ENCODE results near the gene NCAPH2. TPM values are rescaled to one million over a fixed set of nuclear protein-coding genes. Genes with fewer than 3 reads are reported as not detected.

The NCAPH2 gene
- total and polyA plus RNA-seq, 4 experiments from 2014 or later, result 36.4 to 81.8 (median 59.0) TPM

Other genes starting within 250 kb of the NCAPH2 start
- 1 to 10 TPM; 2.9 TPM for gene MAPK12, start 246.5 kb upstream of the NCAPH2 start, total RNA-seq
- gene MAPK12, start 246.5 kb upstream of the NCAPH2 start, polyA plus RNA-seq, result under 1 TPM in 1 of 2 donors, not detected in 1; 0.05 TPM
- gene MAPK11, start 237.8 kb upstream of the NCAPH2 start, total RNA-seq, result 1 to 10 TPM; 1.6 to 1.7 TPM
- under 1 TPM; 0.10 to 0.54 TPM for gene MAPK11, start 237.8 kb upstream of the NCAPH2 start, polyA plus RNA-seq
- gene PLXNB2, start 200.6 kb upstream of the NCAPH2 start, total RNA-seq, result 1 to 10 TPM; 2.8 to 4.6 TPM
- under 1 TPM in 1 of 2 donors, not detected in 1; 0.40 TPM for gene PLXNB2, start 200.6 kb upstream of the NCAPH2 start, polyA plus RNA-seq
- gene DENND6B, start 181.2 kb upstream of the NCAPH2 start, total RNA-seq, result 1 to 10 TPM; 1.5 to 2.4 TPM
- under 1 TPM; 0.22 to 0.36 TPM for gene DENND6B, start 181.2 kb upstream of the NCAPH2 start, polyA plus RNA-seq
- gene PPP6R2, start 164.9 kb upstream of the NCAPH2 start, total RNA-seq, result 10 to 100 TPM; 80.1 to 91.2 TPM
- gene PPP6R2, start 164.9 kb upstream of the NCAPH2 start, polyA plus RNA-seq, result 10 to 100 TPM; 13.3 to 27.7 TPM
- gene SBF1, start 33.2 kb upstream of the NCAPH2 start, total RNA-seq, result 100 to 1,000 TPM; 217 to 221 TPM
- gene SBF1, start 33.2 kb upstream of the NCAPH2 start, polyA plus RNA-seq, result 10 to 100 TPM; 13.2 to 42.9 TPM
- 1 to 10 TPM; 4.4 to 4.5 TPM for gene ADM2, start 26.7 kb upstream of the NCAPH2 start, total RNA-seq
- gene ADM2, start 26.7 kb upstream of the NCAPH2 start, polyA plus RNA-seq, result under 1 TPM; 0.07 to 0.48 TPM
- gene MIOX, start 21.4 kb upstream of the NCAPH2 start, total RNA-seq, result not detected
- not detected for gene MIOX, start 21.4 kb upstream of the NCAPH2 start, polyA plus RNA-seq
- gene LMF2, start 522 bp upstream of the NCAPH2 start, total RNA-seq, result 100 to 1,000 TPM; 152 to 155 TPM
- 10 to 100 TPM; 21.7 to 33.8 TPM for gene LMF2, start 522 bp upstream of the NCAPH2 start, polyA plus RNA-seq
- gene SCO2, start 17.4 kb downstream of the NCAPH2 start, total RNA-seq, result not detected
- gene SCO2, start 17.4 kb downstream of the NCAPH2 start, polyA plus RNA-seq, result 1 to 10 TPM; 3.6 to 8.1 TPM
- gene TYMP, start 21.8 kb downstream of the NCAPH2 start, total RNA-seq, result 10 to 100 TPM; 15.7 to 18.0 TPM
- 10 to 100 TPM; 22.0 to 30.9 TPM for gene TYMP, start 21.8 kb downstream of the NCAPH2 start, polyA plus RNA-seq
- gene KLHDC7B, start 37.7 kb downstream of the NCAPH2 start, total RNA-seq, result 1 to 10 TPM; 7.0 to 7.5 TPM
- 1 to 10 TPM; 4.3 to 7.5 TPM for gene KLHDC7B, start 37.7 kb downstream of the NCAPH2 start, polyA plus RNA-seq
- not detected for gene SYCE3, start 54.7 kb downstream of the NCAPH2 start, total RNA-seq
- gene SYCE3, start 54.7 kb downstream of the NCAPH2 start, polyA plus RNA-seq, result under 1 TPM in 1 of 2 donors, not detected in 1; 0.83 TPM
- 10 to 100 TPM; 68.0 to 70.0 TPM for gene CPT1B, start 70.2 kb downstream of the NCAPH2 start, total RNA-seq
- gene CPT1B, start 70.2 kb downstream of the NCAPH2 start, polyA plus RNA-seq, result 1 to 10 TPM in 1 of 2 donors, not detected in 1; 2.3 TPM
- 100 to 1,000 TPM; 178 to 196 TPM for gene CHKB, start 74.6 kb downstream of the NCAPH2 start, total RNA-seq
- gene CHKB, start 74.6 kb downstream of the NCAPH2 start, polyA plus RNA-seq, result 10 to 100 TPM; 30.7 to 40.3 TPM
- gene MAPK8IP2, start 92.6 kb downstream of the NCAPH2 start, total RNA-seq, result under 1 TPM; 0.22 to 0.49 TPM
- not detected for gene MAPK8IP2, start 92.6 kb downstream of the NCAPH2 start, polyA plus RNA-seq
- 10 to 100 TPM; 83.2 to 86.8 TPM for gene ARSA, start 119.9 kb downstream of the NCAPH2 start, total RNA-seq
- gene ARSA, start 119.9 kb downstream of the NCAPH2 start, polyA plus RNA-seq, result 10 to 100 TPM in 1 of 2 donors, 1 to 10 TPM in 1; 7.8 to 13.0 TPM
- not detected for gene SHANK3, start 164.6 kb downstream of the NCAPH2 start, total RNA-seq
- not detected for gene SHANK3, start 164.6 kb downstream of the NCAPH2 start, polyA plus RNA-seq
- gene ACR, start 230.0 kb downstream of the NCAPH2 start, total RNA-seq, result not detected
- not detected for gene ACR, start 230.0 kb downstream of the NCAPH2 start, polyA plus RNA-seq